HG03280 (cell line): ENCODE data around the gene RAP1GAP2.
"Not testable (repeated sequence)": the region's sequence is repeated elsewhere in the genome, so short reads cannot be mapped to it uniquely, and the experiment has no call there.

ENCODE experiments used
- ATAC-seq: cut with Tn5 transposase; IDR thresholded peaks from one replicate; pipeline ENCODE4 v1.9.1; 2021; ENCODE audit warnings: mild to moderate bottlenecking, moderate library complexity; ENCODE audit not compliant: unreplicated experiment

Gene RAP1GAP2

GRCh38 chr17:2963332-2964027, 167.2 kb downstream of the RAP1GAP2 start:
- no peak for ATAC-seq

GRCh38 chr17:2964028-2964356, 167.8 kb downstream of the RAP1GAP2 start:
- no peak for ATAC-seq

- ATAC-seq = no peak
These were observed 168.1 kb downstream of the RAP1GAP2 start for GRCh38 chr17:2964370-2964769.

GRCh38 chr17:2964831-2965230, 168.6 kb downstream of the RAP1GAP2 start:
- no peak for ATAC-seq

- no peak for ATAC-seq
These were observed 169.7 kb downstream of the RAP1GAP2 start for GRCh38 chr17:2965621-2966595.

GRCh38 chr17:2967515-2967914, 171.3 kb downstream of the RAP1GAP2 start:
- no peak for ATAC-seq

- ATAC-seq = no peak
These were observed 175.6 kb downstream of the RAP1GAP2 start for GRCh38 chr17:2971851-2972250.

GRCh38 chr17:2972749-2973148, 176.5 kb downstream of the RAP1GAP2 start:
- ATAC-seq = no peak

GRCh38 chr17:2974347-2974746, 178.1 kb downstream of the RAP1GAP2 start:
- ATAC-seq = no peak

- no peak for ATAC-seq
These were observed 179.3 kb downstream of the RAP1GAP2 start for GRCh38 chr17:2975469-2975958.

- ATAC-seq = no peak
These were observed 180.9 kb downstream of the RAP1GAP2 start for GRCh38 chr17:2977157-2977556.

GRCh38 chr17:2978116-2978515, 181.9 kb downstream of the RAP1GAP2 start:
- ATAC-seq = no peak

GRCh38 chr17:2978991-2979390, 182.8 kb downstream of the RAP1GAP2 start:
- no peak for ATAC-seq

GRCh38 chr17:2980211-2980903, 184.1 kb downstream of the RAP1GAP2 start:
- ATAC-seq = no peak

- no peak for ATAC-seq
These were observed 184.6 kb downstream of the RAP1GAP2 start for GRCh38 chr17:2980904-2981246.

- ATAC-seq = no peak
These were observed 185.1 kb downstream of the RAP1GAP2 start for GRCh38 chr17:2981325-2981724.

- ATAC-seq = no peak
These were observed 186.6 kb downstream of the RAP1GAP2 start for GRCh38 chr17:2982854-2983253.

GRCh38 chr17:2983255-2983654, 187.0 kb downstream of the RAP1GAP2 start:
- no peak for ATAC-seq

GRCh38 chr17:2985318-2985717, 189.1 kb downstream of the RAP1GAP2 start:
- ATAC-seq = no peak

GRCh38 chr17:2986925-2987324, 190.7 kb downstream of the RAP1GAP2 start:
- ATAC-seq = no peak

- ATAC-seq = not testable (repeated sequence)
These were observed 193.2 kb downstream of the RAP1GAP2 start for GRCh38 chr17:2989396-2989795.
